ENCODE data around the gene PNMT. TPM values are rescaled to one million over a fixed set of nuclear protein-coding genes. Genes with fewer than 3 reads are reported as not detected.
A peak's percentile ranks its signal among the peaks of the same experiment; 100 is the strongest.

The PNMT gene
- total RNA-seq, 4 donors from 2014 or later: 0.53 to 1.6 (median 1.1) TPM

- H3K27me3 ChIP-seq: peaks cover 51% of the 10 kb centered on the region
- DNase-seq (ENCODE audit: low spot score in 2 of 2): no peak
- WGBS: 64% methylated on average over 7 of the region's 17 CpGs
Measured at GRCh38 chr17:39665642-39666224, 2.5 kb upstream of the PNMT start.

GRCh38 chr17:39666231-39666600, 2.0 kb upstream of the PNMT start:
- peaks cover 72% of the 10 kb centered on the region for H3K4me1 ChIP-seq

More at GRCh38 chr17:39665642-39666224, 2.5 kb upstream of the PNMT start:
- Histone ChIP-seq H3K4me3 (no peak overlapping the region), H3K9me3 (no peaks in the 10 kb centered on the region), H3K27ac (no peak overlapping the region), H3K36me3 (peaks cover 15% of the 10 kb centered on the region), H3K4me1 (peaks cover 70% of the 10 kb centered on the region)
- TF ChIP-seq CTCF (IDR thresholded peaks at IDR 0.05) (peak in 1 of 2 donors; percentile 18), POLR2A (IDR thresholded peaks at IDR 0.05) (no peak), POLR2AphosphoS5 (IDR thresholded peaks at IDR 0.05) (no peak), EP300 (IDR thresholded peaks at IDR 0.05) (no peak)

GRCh38 chr17:39666601-39667261, 1.5 kb upstream of the PNMT start:
- peak overlapping the region; percentile 46 for H3K4me3 ChIP-seq
- H3K27ac ChIP-seq: peak overlapping the region; percentile 47
- H3K9me3 ChIP-seq: no peaks in the 10 kb centered on the region
- H3K27me3 ChIP-seq: peaks cover 54% of the 10 kb centered on the region
- peaks cover 74% of the 10 kb centered on the region for H3K4me1 ChIP-seq
- DNase-seq (ENCODE audit: low spot score in 2 of 2): no peak
- 45% methylated on average over 8 of the region's 11 CpGs for WGBS
- peaks cover 10% of the 10 kb centered on the region for H3K36me3 ChIP-seq
- TF ChIP-seq POLR2AphosphoS5 (IDR thresholded peaks at IDR 0.05): no peak
- no peak for TF ChIP-seq CTCF (IDR thresholded peaks at IDR 0.05)
- no peak for TF ChIP-seq EP300 (IDR thresholded peaks at IDR 0.05)
- TF ChIP-seq POLR2A (IDR thresholded peaks at IDR 0.05): no peak

More at GRCh38 chr17:39666231-39666600, 2.0 kb upstream of the PNMT start:
- H3K27me3 ChIP-seq: peaks cover 54% of the 10 kb centered on the region
- TF ChIP-seq POLR2AphosphoS5 (IDR thresholded peaks at IDR 0.05) (no peak), EP300 (IDR thresholded peaks at IDR 0.05) (no peak), POLR2A (IDR thresholded peaks at IDR 0.05) (no peak), CTCF (IDR thresholded peaks at IDR 0.05) (no peak)
- no peak overlapping the region for H3K27ac ChIP-seq
- peaks cover 10% of the 10 kb centered on the region for H3K36me3 ChIP-seq
- no peak for DNase-seq (ENCODE audit: low spot score in 2 of 2)
- no peak overlapping the region for H3K4me3 ChIP-seq
- 59% methylated on average over 2 of the region's 2 CpGs for WGBS
- H3K9me3 ChIP-seq: no peaks in the 10 kb centered on the region

GRCh38 chr17:39667262-39667944, 850 bp upstream of the PNMT start:
- WGBS: 9% methylated on average over 8 of the region's 49 CpGs
- peak overlapping the region; percentile 47 for H3K27ac ChIP-seq
- no peak for DNase-seq (ENCODE audit: low spot score in 2 of 2)

More at GRCh38 chr17:39667262-39667944, 850 bp upstream of the PNMT start:
- H3K9me3 ChIP-seq: no peaks in the 10 kb centered on the region
- peaks cover 73% of the 10 kb centered on the region for H3K4me1 ChIP-seq
- peak overlapping the region; percentile 46 for H3K4me3 ChIP-seq
- peaks cover 8% of the 10 kb centered on the region for H3K36me3 ChIP-seq
- no peak for TF ChIP-seq POLR2AphosphoS5 (IDR thresholded peaks at IDR 0.05)
- TF ChIP-seq POLR2A (IDR thresholded peaks at IDR 0.05): no peak
- no peak for TF ChIP-seq CTCF (IDR thresholded peaks at IDR 0.05)
- no peak for TF ChIP-seq EP300 (IDR thresholded peaks at IDR 0.05)
- peaks cover 54% of the 10 kb centered on the region for H3K27me3 ChIP-seq
